Osteocyte (in vitro differentiated cells): ENCODE results near the gene TOGARAM1. TPM values are rescaled to one million over a fixed set of nuclear protein-coding genes. Genes with fewer than 3 reads are reported as not detected.

ENCODE experiments used
- DNase-seq: peaks from one replicate; pipeline ENCODE4 v3.0.0; 2021; ENCODE audit warnings: mixed read lengths; ENCODE audit not compliant: unreplicated experiment; ENCODE audit errors: extremely low spot score
- H3K27ac Mint-ChIP-seq: one replicate; pipeline ENCODE4 v1.8.0; 2021; ENCODE audit warnings: mild to moderate bottlenecking, mixed read lengths; ENCODE audit not compliant: unreplicated experiment
- H3K27me3 Mint-ChIP-seq: one replicate; pipeline ENCODE4 v1.8.0; 2021; ENCODE audit warnings: mixed read lengths; ENCODE audit not compliant: unreplicated experiment
- H3K36me3 Mint-ChIP-seq: one replicate; pipeline ENCODE4 v1.8.0; 2021; ENCODE audit warnings: mixed read lengths; ENCODE audit not compliant: unreplicated experiment
- H3K4me1 Mint-ChIP-seq: one replicate; pipeline ENCODE4 v1.8.0; 2021; ENCODE audit warnings: mixed read lengths; ENCODE audit not compliant: unreplicated experiment
- H3K4me3 Mint-ChIP-seq: one replicate; pipeline ENCODE4 v1.8.0; 2021; ENCODE audit warnings: mild to moderate bottlenecking, moderate library complexity, mixed read lengths; ENCODE audit not compliant: unreplicated experiment
- H3K9me3 Mint-ChIP-seq: one replicate; pipeline ENCODE4 v1.8.0; 2021; ENCODE audit warnings: mixed read lengths; ENCODE audit not compliant: unreplicated experiment
- total RNA-seq: library from RNA; stranded (reverse); gene quantifications from 2 replicates; pipeline ENCODE4 v1.2.1, GENCODE V29; 2021
- TF ChIP-seq, protein P1 (sequence below): fragments of 200-600 bp; sonication (generic); IDR thresholded peaks from 2 replicates; pipeline ENCODE4 v1.5.0; 2021; ENCODE audit warnings: antibody characterized with exemption, mild to moderate bottlenecking, moderate library complexity

Gene TOGARAM1
- total RNA-seq, 1 donor from 2014 or later, result 20.7 TPM

GRCh38 chr14:44940211-44940610, 21.8 kb upstream of the TOGARAM1 start:
- H3K27ac Mint-ChIP-seq, result no peak overlapping the region

DNA sequence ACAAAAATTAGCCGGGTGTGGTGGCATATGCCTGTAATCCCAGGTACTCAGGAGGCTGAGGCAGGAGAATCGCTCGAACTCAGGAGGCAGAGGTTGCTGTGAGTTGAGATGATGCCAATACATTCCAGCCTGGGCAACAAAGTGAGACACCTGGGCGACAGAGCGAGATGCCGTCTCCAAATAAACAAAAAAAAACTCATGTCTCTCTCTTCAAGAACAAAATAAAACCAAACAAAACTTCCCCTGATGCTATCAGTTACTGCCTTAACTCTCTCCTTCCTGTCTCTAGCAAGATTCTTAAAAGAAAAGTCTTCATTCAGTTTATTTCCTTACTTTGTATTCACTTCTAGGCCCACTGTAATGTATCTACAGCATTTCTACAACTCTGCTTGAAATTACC, 21.0 kb upstream of the TOGARAM1 start:
- no peak for DNase-seq
- Mint-ChIP-seq H3K9me3 (peaks cover 11% of the 10 kb centered on the region), H3K27me3 (no peaks in the 10 kb centered on the region), H3K4me3 (no peak overlapping the region), H3K36me3 (peaks cover 63% of the 10 kb centered on the region), H3K27ac (no peak overlapping the region), H3K4me1 (peaks cover 6% of the 10 kb centered on the region)
- TF ChIP-seq, protein P1, sequence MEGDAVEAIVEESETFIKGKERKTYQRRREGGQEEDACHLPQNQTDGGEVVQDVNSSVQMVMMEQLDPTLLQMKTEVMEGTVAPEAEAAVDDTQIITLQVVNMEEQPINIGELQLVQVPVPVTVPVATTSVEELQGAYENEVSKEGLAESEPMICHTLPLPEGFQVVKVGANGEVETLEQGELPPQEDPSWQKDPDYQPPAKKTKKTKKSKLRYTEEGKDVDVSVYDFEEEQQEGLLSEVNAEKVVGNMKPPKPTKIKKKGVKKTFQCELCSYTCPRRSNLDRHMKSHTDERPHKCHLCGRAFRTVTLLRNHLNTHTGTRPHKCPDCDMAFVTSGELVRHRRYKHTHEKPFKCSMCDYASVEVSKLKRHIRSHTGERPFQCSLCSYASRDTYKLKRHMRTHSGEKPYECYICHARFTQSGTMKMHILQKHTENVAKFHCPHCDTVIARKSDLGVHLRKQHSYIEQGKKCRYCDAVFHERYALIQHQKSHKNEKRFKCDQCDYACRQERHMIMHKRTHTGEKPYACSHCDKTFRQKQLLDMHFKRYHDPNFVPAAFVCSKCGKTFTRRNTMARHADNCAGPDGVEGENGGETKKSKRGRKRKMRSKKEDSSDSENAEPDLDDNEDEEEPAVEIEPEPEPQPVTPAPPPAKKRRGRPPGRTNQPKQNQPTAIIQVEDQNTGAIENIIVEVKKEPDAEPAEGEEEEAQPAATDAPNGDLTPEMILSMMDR, result no peak

More at GRCh38 chr14:44940211-44940610, 21.8 kb upstream of the TOGARAM1 start:
- H3K36me3 Mint-ChIP-seq, result peaks cover 58% of the 10 kb centered on the region
- TF ChIP-seq, protein P1, result no peak
- peaks cover 6% of the 10 kb centered on the region for H3K4me1 Mint-ChIP-seq
- H3K27me3 Mint-ChIP-seq, result no peaks in the 10 kb centered on the region
- H3K9me3 Mint-ChIP-seq, result peaks cover 11% of the 10 kb centered on the region
- DNase-seq, result no peak
- H3K4me3 Mint-ChIP-seq, result no peak overlapping the region

- Mint-ChIP-seq H3K4me3 (no peak overlapping the region), H3K27ac (no peak overlapping the region), H3K27me3 (no peaks in the 10 kb centered on the region), H3K4me1 (peaks cover 6% of the 10 kb centered on the region), H3K36me3 (peaks cover 56% of the 10 kb centered on the region), H3K9me3 (peaks cover 11% of the 10 kb centered on the region)
- no peak for DNase-seq
- TF ChIP-seq, protein P1, result no peak
Observed at GRCh38 chr14:44941591-44941990, 20.4 kb upstream of the TOGARAM1 start.

GRCh38 chr14:44942436-44942835, 19.6 kb upstream of the TOGARAM1 start:
- Mint-ChIP-seq H3K27me3 (no peaks in the 10 kb centered on the region), H3K27ac (no peak overlapping the region), H3K4me3 (no peak overlapping the region), H3K36me3 (peaks cover 58% of the 10 kb centered on the region), H3K9me3 (peaks cover 18% of the 10 kb centered on the region), H3K4me1 (peaks cover 6% of the 10 kb centered on the region)
- TF ChIP-seq, protein P1, result no peak
- no peak for DNase-seq

DNA sequence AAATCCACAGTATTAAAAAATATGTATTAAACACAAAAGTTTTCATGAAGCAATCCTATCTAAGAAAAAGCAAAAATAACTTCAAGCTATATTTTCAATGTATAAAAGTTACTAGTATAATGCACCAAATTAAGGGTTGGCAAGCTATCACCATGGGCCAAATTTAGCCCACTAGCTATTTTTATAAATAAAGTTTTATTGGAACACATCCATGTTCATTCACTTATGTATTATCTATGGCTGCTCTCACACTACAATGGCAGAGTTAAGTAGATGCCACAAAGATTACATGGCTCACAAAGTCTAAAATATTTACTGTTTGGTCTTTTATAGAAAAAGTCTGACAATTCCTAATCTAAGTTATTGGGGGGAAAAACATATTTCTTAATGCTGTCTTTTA, 17.9 kb upstream of the TOGARAM1 start:
- no peaks in the 10 kb centered on the region for H3K27me3 Mint-ChIP-seq
- peaks cover 49% of the 10 kb centered on the region for H3K36me3 Mint-ChIP-seq

More for the DNA sequence above, 17.9 kb upstream of the TOGARAM1 start:
- DNase-seq, result no peak
- H3K4me3 Mint-ChIP-seq, result no peak overlapping the region
- peaks cover 23% of the 10 kb centered on the region for H3K9me3 Mint-ChIP-seq
- TF ChIP-seq, protein P1, result no peak
- no peak overlapping the region for H3K27ac Mint-ChIP-seq
- peaks cover 2% of the 10 kb centered on the region for H3K4me1 Mint-ChIP-seq
